B cell (primary cell): Measurements from ENCODE around the gene C3orf22. TPM values are rescaled to one million over a fixed set of nuclear protein-coding genes. Genes with fewer than 3 reads are reported as not detected.

Experiments
- ATAC-seq: fragments of 200-7000 bp; cut with Tn5 transposase; one replicate; pipeline ENCODE4 v1.10.0; 2021; ENCODE audit warnings: low read depth, mild to moderate bottlenecking, moderate number of reproducible peaks, moderate library complexity
- CTCF ChIA-PET: fragments of 350-600 bp; sonication (Branson Sonifier 250); formaldehyde crosslinking; loops from one replicate; lab custom pipeline; 2021; ENCODE audit warnings: antibody characterized with exemption, inconsistent platforms; lab: Charles Lee
- POLR2A ChIA-PET: fragments of 350-600 bp; sonication (Branson Sonifier 250); formaldehyde crosslinking; loops from one replicate; lab custom pipeline; 2021; ENCODE audit warnings: antibody characterized with exemption; lab: Charles Lee
- DNase-seq: peaks from one replicate; pipeline ENCODE4 v3.0.0; 2013
- H2AFZ ChIP-seq: 2 replicates; pipeline ENCODE4 v1.6.1; 2012; ENCODE audit warnings: mild to moderate bottlenecking, low read depth, low read length; ENCODE audit not compliant: insufficient read depth, poor library complexity, severe bottlenecking
- H3K27ac ChIP-seq, 2 donors: 1 replicate in 1 of 2; 2 replicates in 1 of 2; pipeline ENCODE4 v1.5.1; 2012 to 2013; ENCODE audit warnings: low read length in 2 of 2, mild to moderate bottlenecking in 2 of 2, moderate library complexity in 1 of 2
- H3K27me3 ChIP-seq, 4 experiments: fragments of 200-600 bp in 1 of 4; sonication (generic) in 1 of 4; replicated peaks in 1 of 4; 1 replicate in 2 of 4; 2 replicates in 2 of 4; pipeline versions ENCODE4 v1.6.1 to v1.7.0; 2013 to 2016; ENCODE audit warnings: low read length in 3 of 4, mild to moderate bottlenecking in 2 of 4, mixed read lengths in 1 of 4, moderate library complexity in 1 of 4; ENCODE audit not compliant: insufficient read depth in 4 of 4, control insufficient read depth in 3 of 4; ENCODE audit errors: control extremely low read depth in 1 of 4
- H3K36me3 ChIP-seq, 2 experiments: replicated peaks in 1 of 2; 1 replicate in 1 of 2; 2 replicates in 1 of 2; pipeline versions ENCODE4 v1.6.1 to v1.7.1; 2013; ENCODE audit warnings: low read length in 1 of 2; ENCODE audit not compliant: insufficient read depth in 2 of 2, control insufficient read depth in 1 of 2; ENCODE audit errors: control extremely low read depth in 1 of 2, extremely low read depth in 1 of 2
- H3K4me1 ChIP-seq, 2 donors: fragments of 200-600 bp in 1 of 2; sonication (generic) in 1 of 2; 1 replicate in 1 of 2; 2 replicates in 1 of 2; pipeline versions ENCODE4 v1.5.1 to v1.6.1; 2013 to 2017; ENCODE audit warnings: low read length in 2 of 2; ENCODE audit not compliant: control insufficient read depth in 2 of 2, insufficient read depth in 2 of 2
- H3K4me2 ChIP-seq: replicated peaks from 2 replicates; pipeline ENCODE3; 2012; ENCODE audit warnings: mild to moderate bottlenecking, low read depth, low read length; ENCODE audit not compliant: poor library complexity, severe bottlenecking
- H3K4me3 ChIP-seq, 5 experiments: fragments of 200-600 bp in 1 of 5; sonication (generic) in 1 of 5; 1 replicate in 3 of 5; 2 replicates in 2 of 5; pipeline versions ENCODE4 v1.5.1 to v1.7.0; 2011 to 2016; ENCODE audit warnings: low read length in 4 of 5, mild to moderate bottlenecking in 4 of 5, low read depth in 2 of 5, control low read depth in 1 of 5, moderate library complexity in 1 of 5; ENCODE audit not compliant: insufficient read depth in 1 of 5; ENCODE audit errors: control extremely low read depth in 1 of 5, extremely low read depth in 1 of 5
- H3K79me2 ChIP-seq: fragments of 200-600 bp; sonication (generic); one replicate; pipeline ENCODE4 v1.6.0; 2016; ENCODE audit warnings: low read length; ENCODE audit not compliant: control insufficient read depth, insufficient read depth
- H3K9ac ChIP-seq: fragments of 200-600 bp; sonication (generic); 2 replicates; pipeline ENCODE4 v1.6.1; 2017; ENCODE audit warnings: mild to moderate bottlenecking, low read length, moderate library complexity
- H3K9me3 ChIP-seq, 3 donors: one replicate each; pipeline versions ENCODE4 v1.6.1 to v1.7.1; 2013; ENCODE audit warnings: low read length in 2 of 3; ENCODE audit not compliant: control insufficient read depth in 2 of 3, insufficient read depth in 1 of 3; ENCODE audit errors: control extremely low read depth in 1 of 3
- H4K20me1 ChIP-seq: 2 replicates; pipeline ENCODE4 v1.6.0; 2012; ENCODE audit warnings: mild to moderate bottlenecking, low read length; ENCODE audit not compliant: insufficient read depth, control insufficient read depth, poor library complexity, severe bottlenecking
- H3K27ac Mint-ChIP-seq: one replicate; pipeline ENCODE4 v1.8.0; 2021; ENCODE audit warnings: mixed read lengths
- H3K27me3 Mint-ChIP-seq: one replicate; pipeline ENCODE4 v1.8.0; 2021; ENCODE audit warnings: mixed read lengths
- H3K4me1 Mint-ChIP-seq: one replicate; pipeline ENCODE4 v1.8.0; 2021; ENCODE audit warnings: mixed read lengths
- H3K4me3 Mint-ChIP-seq: one replicate; pipeline ENCODE4 v1.8.0; 2021; ENCODE audit warnings: mixed read lengths
- H3K9me3 Mint-ChIP-seq: one replicate; pipeline ENCODE4 v1.8.0; 2022; ENCODE audit warnings: mixed read lengths; ENCODE audit not compliant: insufficient read depth
- CTCF ChIP-seq: fragments of 200-600 bp; IDR thresholded peaks from one replicate; pipeline ENCODE4 v1.8.0; 2022; ENCODE audit warnings: antibody characterized with exemption, mild to moderate bottlenecking
- EZH2 ChIP-seq: IDR thresholded peaks from 2 replicates; pipeline ENCODE4 v1.6.1; 2012; ENCODE audit warnings: borderline replicate concordance, low read depth, mild to moderate bottlenecking, moderate library complexity, low read length; ENCODE audit not compliant: insufficient read depth, poor library complexity, severe bottlenecking
- WGBS: methylation state at CpG from one replicate; pipeline ENCODE4 v1.1.5; 2013; ENCODE audit warnings: missing lambda C conversion rate; ENCODE audit not compliant: insufficient coverage; 5-methylcytosine and 5-hydroxymethylcytosine counted together
- intact Hi-C: fragments of 100-400 bp; cut with micrococcal nuclease; formaldehyde crosslinking; loops from one replicate; pipeline ENCODE4 v1.10.0; 2022
- polyA plus RNA-seq: library from polyadenylated mRNA; depleted of rRNA; stranded (reverse); fragments of >200 nt; gene quantifications from 2 replicates; pipeline ENCODE4 v1.2.3, GENCODE V29; 2012
- total RNA-seq, 2 donors: library from RNA; stranded (reverse); fragments of 120-200 nt in 1 of 2; gene quantifications; 1 replicate in 1 of 2; 2 replicates in 1 of 2; pipeline versions ENCODE4 v1.2.3 to v1.2.4, GENCODE V29; 2013 to 2022

The C3orf22 gene
- total and polyA plus RNA-seq, 2 donors (not counting 1 experiment from before 2014, with no cell fraction given): not detected

- no peak overlapping the region for H3K4me3 ChIP-seq
- H3K27ac Mint-ChIP-seq: no peak overlapping the region
- H3K79me2 ChIP-seq: no peaks in the 10 kb centered on the region
These were observed 44.6 kb downstream of the C3orf22 start for GRCh38 chr3:126514161-126514560.

More at GRCh38 chr3:126514161-126514560, 44.6 kb downstream of the C3orf22 start:
- H2AFZ ChIP-seq: no peak overlapping the region
- no peak for ATAC-seq
- H4K20me1 ChIP-seq: no peaks in the 10 kb centered on the region
- TF ChIP-seq CTCF (no peak), EZH2 (no peak)
- no peaks in the 10 kb centered on the region for H3K36me3 ChIP-seq
- 98% methylated on average over 11 of the region's 11 CpGs for WGBS
- CTCF ChIA-PET: interaction anchor here (1.2 kb wide), 1 partner anchor 1033 kb away, joined by 3 read pairs; no protein-coding TSS in a partner anchor
- POLR2A ChIA-PET: no interaction called here
- intact Hi-C loops: no loop called here
- Mint-ChIP-seq H3K4me3 (no peak overlapping the region), H3K4me1 (no peaks in the 10 kb centered on the region), H3K9me3 (no peaks in the 10 kb centered on the region), H3K27me3 (no peaks in the 10 kb centered on the region)
- H3K4me2 ChIP-seq: no peak overlapping the region
- no peaks in the 10 kb centered on the region for H3K4me1 ChIP-seq
- no peaks in the 10 kb centered on the region for H3K9me3 ChIP-seq
- peaks cover 0 to 2% (median 0%) of the 10 kb centered on the region in 4 experiments for H3K27me3 ChIP-seq
- H3K27ac ChIP-seq: no peak overlapping the region
- DNase-seq: no peak
- H3K9ac ChIP-seq: no peak overlapping the region
